HT-29 (cell line): ENCODE measurements around the gene LHFPL6. TPM values are rescaled to one million over a fixed set of nuclear protein-coding genes. Genes with fewer than 3 reads are reported as not detected.

Source experiments
- DNase-seq: peaks from one replicate; pipeline ENCODE4 v3.0.0-alpha.2; 2015; ENCODE audit warnings: low spot score
- total RNA-seq: library from RNA; depleted of rRNA; stranded (reverse); fragments of >200 nt; shearing (Covaris generic); gene quantifications from 2 replicates; pipeline ENCODE4 v1.2.3, GENCODE V29; 2014; rRNA removed

The LHFPL6 gene
- not detected in 2 replicates for total RNA-seq

- no peak for DNase-seq
Measured at GRCh38 chr13:39602614-39603366, at the start of gene LHFPL6. TSS of gene LHFPL6 (minus strand) at chr13:39603193.

GRCh38 chr13:39646122-39646521 is 43.1 kb upstream of the LHFPL6 start:
- DNase-seq = no peak

- DNase-seq = no peak
Measured at GRCh38 chr13:39641645-39642044, 38.7 kb upstream of the LHFPL6 start.

- DNase-seq = no peak
Measured at GRCh38 chr13:39637890-39638289, 34.9 kb upstream of the LHFPL6 start.

GRCh38 chr13:39635564-39635963 is 32.6 kb upstream of the LHFPL6 start:
- no peak for DNase-seq

GRCh38 chr13:39632994-39633393 is 30.0 kb upstream of the LHFPL6 start:
- no peak for DNase-seq

- no peak for DNase-seq
Measured at GRCh38 chr13:39631307-39631706, 28.3 kb upstream of the LHFPL6 start.

- no peak for DNase-seq
Measured at GRCh38 chr13:39623466-39623865, 20.5 kb upstream of the LHFPL6 start.

- no peak for DNase-seq
Measured at GRCh38 chr13:39618561-39618960, 15.6 kb upstream of the LHFPL6 start.

GRCh38 chr13:39616087-39616694 is 13.2 kb upstream of the LHFPL6 start:
- peak; percentile 79 for DNase-seq

- DNase-seq = peak; percentile 75
Measured at GRCh38 chr13:39612023-39612637, 9.1 kb upstream of the LHFPL6 start.

GRCh38 chr13:39607876-39608275 is 4.9 kb upstream of the LHFPL6 start:
- DNase-seq = no peak

- DNase-seq = no peak
Measured at GRCh38 chr13:39605677-39606320, 2.8 kb upstream of the LHFPL6 start.

GRCh38 chr13:39604756-39605155 is 1.8 kb upstream of the LHFPL6 start:
- no peak for DNase-seq

GRCh38 chr13:39603424-39603947 is 493 bp upstream of the LHFPL6 start:
- DNase-seq = no peak

GRCh38 chr13:39602277-39602613 is 748 bp downstream of the LHFPL6 start:
- no peak for DNase-seq

- DNase-seq = no peak
Measured at GRCh38 chr13:39601636-39602035, 1.4 kb downstream of the LHFPL6 start.

- no peak for DNase-seq
Measured at GRCh38 chr13:39600766-39601165, 2.2 kb downstream of the LHFPL6 start.

GRCh38 chr13:39599842-39600241 is 3.2 kb downstream of the LHFPL6 start:
- no peak for DNase-seq

- no peak for DNase-seq
Measured at GRCh38 chr13:39599012-39599411, 4.0 kb downstream of the LHFPL6 start.

GRCh38 chr13:39597838-39598237 is 5.2 kb downstream of the LHFPL6 start:
- no peak for DNase-seq

- DNase-seq = no peak
Measured at GRCh38 chr13:39596685-39597084, 6.3 kb downstream of the LHFPL6 start.
